HG03565 (cell line): ENCODE measurements around the gene CELA3A.
"Not testable (repeated sequence)": the region's sequence is repeated elsewhere in the genome, so short reads cannot be mapped to it uniquely, and the experiment has no call there.

Experiments used
- ATAC-seq: cut with Tn5 transposase; IDR thresholded peaks from one replicate; pipeline ENCODE4 v1.9.1; 2021; ENCODE audit warnings: mild to moderate bottlenecking, moderate library complexity; ENCODE audit not compliant: unreplicated experiment

Gene CELA3A

DNA sequence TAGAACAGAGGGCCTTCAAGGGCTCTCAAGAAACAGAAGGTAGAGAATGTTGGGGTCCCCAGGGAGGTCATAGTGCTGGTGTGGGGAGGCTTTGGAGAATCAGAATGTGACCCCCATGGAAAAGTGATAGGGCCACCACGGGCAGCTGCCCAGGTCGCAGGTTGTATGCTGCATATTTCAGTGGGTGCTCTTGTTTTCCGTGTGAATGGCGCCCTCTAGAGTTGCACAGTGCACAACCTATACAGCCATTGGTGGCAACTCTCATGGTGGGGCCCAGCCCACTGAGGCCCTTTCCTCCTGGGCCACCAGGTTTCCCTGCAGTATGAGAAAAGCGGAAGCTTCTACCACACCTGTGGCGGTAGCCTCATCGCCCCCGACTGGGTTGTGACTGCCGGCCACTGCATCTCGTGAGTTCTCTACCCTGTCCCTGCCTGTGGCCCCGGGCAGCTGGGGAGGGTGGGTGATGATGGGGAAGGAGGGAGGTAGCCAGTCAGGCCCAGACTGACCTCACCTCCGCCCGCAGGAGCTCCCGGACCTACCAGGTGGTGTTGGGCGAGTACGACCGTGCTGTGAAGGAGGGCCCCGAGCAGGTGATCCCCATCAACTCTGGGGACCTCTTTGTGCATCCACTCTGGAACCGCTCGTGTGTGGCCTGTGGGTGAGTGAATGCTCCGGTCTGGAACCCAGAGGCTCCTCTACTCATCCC is 20.8 kb upstream of the CELA3A start:
- not testable (repeated sequence) for ATAC-seq

DNA sequence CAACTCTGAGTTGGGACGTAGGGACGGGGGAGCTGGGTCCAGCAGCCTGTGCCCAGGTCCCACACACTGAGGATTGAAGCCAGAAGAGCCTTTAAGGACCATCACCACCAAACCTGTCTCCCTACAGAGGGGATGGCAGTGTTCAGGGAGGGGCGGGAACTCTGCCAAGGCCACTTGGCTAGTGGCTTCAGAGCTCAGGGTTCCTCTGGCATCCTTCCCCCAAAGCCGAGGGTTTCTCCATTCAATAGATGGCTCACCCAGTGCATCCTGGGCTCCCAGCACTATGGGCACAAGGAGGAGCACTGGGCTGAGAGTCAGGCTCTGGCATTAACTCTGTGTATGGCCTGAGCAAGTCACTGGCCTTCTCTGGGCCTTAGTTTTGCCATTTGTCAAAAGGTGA is 20.2 kb upstream of the CELA3A start:
- not testable (repeated sequence) for ATAC-seq

DNA sequence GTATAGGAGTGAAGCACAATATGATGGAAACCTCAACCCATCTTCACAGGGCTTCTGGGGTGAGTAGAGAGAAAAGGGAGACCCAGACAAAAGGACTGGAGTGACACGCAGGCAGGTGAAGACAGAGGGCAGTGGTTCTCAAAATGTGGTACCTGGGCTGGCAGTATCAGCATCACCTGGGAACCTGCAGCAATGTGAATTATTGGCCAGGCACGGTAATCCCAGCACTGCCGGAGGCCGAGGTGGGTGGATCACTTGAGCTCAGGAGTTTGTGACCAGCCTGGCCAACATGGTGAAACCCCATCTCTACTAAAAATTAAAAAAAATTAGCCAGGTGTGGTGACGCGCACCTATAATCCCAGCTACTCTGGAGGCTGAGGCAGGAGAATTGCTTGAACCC is 19.3 kb upstream of the CELA3A start:
- not testable (repeated sequence) for ATAC-seq

DNA sequence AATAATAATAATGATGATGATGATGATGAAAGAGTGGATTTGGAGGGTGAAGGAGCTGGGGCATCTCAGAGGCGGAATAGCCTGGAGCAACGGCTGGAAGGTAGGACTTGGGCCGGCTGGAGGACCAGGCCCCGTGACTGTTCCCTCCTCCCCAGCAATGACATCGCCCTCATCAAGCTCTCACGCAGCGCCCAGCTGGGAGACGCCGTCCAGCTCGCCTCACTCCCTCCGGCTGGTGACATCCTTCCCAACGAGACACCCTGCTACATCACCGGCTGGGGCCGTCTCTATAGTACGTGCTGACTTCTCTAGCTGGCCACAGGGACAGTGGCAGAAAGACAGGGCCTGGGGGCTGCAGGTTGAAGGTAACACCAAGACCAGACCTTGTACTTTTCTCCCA is 17.9 kb upstream of the CELA3A start:
- ATAC-seq: not testable (repeated sequence)

DNA sequence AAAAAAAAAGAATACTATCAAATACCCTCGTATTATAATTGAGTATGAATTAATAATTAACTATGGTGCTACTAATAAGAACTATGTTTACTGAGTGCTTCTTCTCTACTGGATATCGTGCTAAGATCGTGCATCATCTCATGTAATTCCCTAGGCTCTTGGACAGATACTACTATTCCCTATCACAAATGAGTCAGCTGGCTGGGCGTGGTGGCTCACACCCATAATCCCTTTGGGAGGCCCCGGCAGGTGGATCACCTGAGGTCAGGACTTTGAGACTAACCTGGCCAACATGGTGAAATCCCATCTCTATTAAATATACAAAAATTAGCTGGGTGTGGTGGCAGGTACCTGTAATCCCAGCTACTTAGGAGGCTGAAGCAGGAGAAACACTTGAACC is 15.6 kb upstream of the CELA3A start:
- ATAC-seq: not testable (repeated sequence)

DNA sequence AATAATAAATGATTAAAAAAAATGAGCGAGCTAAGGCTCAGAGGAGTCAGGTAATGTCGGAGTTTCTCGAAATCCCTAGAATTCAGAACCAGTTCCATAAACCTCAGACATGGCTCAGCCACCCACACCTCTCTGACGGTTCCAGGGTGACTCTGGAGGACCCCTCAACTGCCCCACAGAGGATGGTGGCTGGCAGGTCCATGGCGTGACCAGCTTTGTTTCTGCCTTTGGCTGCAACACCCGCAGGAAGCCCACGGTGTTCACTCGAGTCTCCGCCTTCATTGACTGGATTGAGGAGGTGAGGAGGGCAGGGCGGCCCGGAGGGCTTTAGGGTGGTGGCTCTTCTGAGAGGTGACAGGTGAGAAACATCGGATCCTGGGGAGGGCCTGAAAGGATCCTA is 15.1 kb upstream of the CELA3A start:
- not testable (repeated sequence) for ATAC-seq

DNA sequence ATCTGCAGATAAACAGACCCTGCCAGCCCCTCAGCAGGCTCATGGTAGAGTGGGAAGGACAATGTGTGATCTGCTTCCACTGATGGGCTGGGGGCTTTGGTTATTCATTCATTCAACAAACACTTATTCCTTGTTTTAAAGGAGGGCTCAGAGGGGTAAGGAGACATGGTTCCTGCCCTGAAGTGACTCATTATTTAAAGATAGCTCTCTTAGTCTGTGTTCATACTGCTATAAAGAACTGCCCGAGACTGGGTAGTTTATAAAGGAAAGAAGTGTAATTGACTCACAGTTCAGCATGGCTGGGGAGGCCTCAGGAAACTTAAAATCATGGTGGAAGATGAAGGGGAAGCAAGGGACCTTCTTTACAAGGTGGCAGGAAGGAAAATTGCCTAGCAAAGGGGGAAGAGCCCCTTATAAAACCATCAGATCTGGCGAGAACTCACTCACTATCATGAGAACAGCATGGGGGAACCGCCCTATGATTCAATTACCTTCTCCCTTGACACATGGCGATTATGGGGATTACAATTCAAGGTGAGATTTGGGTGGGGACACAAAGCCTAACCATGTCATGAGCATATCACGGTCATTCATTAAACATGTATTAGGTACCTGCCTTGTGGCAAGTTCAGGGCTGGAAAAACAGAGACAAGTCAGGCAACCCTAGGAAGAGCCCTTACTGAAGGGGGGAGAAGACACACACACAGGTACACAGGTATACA is 11.6 kb upstream of the CELA3A start:
- ATAC-seq: not testable (repeated sequence)

DNA sequence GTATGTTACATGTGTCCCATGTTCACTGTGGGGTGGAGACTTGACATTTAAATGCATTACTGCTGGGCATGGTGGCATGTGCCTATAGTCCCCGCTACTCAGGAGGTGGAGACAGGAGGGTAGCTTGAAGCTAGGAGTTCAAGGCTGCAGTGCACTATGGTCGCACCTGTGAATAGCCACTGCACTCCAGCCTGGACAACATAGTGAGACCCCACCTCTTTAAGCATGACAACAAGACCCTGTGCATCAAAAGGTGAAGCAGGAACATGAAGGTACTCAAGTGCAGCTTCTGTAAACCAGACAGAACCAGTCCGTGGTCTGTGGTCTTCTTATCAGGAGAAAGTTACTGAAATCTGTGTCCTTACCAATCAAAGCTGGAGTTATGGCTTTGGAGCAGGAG is 9.3 kb upstream of the CELA3A start:
- ATAC-seq: not testable (repeated sequence)

DNA sequence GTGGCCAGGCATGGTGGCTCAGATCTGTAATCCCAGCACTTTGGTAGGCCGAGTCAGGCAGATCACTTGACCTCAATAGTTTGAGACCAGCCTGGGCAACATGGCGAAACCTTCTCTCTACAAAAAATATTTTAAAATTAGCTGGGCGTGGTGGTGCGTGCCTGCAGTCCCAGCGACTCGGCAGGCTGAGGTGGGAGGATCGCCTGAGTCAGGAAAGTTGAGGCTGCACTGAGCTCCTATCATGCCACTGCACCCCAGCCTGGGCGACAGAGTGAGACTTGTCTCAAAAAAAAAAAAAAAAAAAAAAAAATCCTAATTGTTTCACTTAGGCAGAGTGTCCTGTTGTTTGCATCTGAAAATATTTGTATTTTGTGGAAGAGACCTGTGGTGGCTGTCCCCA is 6.7 kb upstream of the CELA3A start:
- ATAC-seq: not testable (repeated sequence)

DNA sequence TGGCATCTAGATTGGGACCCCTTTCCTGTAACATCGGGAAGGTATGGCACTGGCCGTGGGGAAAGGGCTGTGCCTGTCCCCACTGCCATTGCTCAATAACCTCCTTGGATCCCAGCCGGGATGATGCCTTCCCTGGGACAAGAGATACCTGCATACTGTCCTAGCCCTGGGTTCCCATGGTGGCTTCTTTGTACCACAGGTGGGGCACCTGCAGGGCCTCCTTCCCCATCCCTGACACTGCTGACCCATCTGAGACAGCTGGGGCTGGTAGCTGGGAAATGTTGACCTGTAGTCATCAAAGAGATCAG is 4.8 kb upstream of the CELA3A start:
- ATAC-seq: not testable (repeated sequence)

DNA sequence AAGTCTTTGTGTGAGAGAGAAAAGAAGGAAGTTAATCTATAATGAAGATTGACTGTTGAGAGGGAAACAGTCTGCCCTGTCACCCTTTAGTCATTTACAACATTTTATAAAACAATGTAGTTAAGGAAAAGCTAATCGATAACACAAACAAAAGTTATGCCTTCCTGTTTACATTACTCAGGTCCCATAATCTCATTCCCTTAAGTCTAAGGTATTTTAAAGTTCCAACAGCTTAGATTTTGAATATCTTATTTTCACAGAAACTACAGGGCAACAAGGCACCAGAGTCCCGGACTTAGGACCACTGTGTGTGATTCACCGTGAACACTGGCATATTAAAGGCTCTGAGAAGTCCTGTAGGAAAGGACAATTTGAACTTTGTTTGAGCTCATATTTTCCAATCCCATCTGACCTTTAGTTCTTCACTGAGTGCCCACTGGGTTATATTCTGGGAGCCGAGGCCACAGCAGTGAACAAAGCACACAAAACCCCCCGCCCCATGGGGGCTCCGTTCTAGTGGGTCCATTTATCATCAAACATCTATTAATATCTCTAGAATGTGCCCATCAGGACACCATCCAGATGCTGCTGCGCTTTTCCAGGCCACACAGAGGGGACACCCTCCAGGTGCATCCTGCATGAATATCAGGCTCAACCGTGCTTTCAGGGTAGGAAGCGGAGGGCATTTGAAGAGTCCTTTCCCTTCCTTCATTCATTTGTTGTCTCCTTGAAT is 3.4 kb upstream of the CELA3A start:
- ATAC-seq: not testable (repeated sequence)

DNA sequence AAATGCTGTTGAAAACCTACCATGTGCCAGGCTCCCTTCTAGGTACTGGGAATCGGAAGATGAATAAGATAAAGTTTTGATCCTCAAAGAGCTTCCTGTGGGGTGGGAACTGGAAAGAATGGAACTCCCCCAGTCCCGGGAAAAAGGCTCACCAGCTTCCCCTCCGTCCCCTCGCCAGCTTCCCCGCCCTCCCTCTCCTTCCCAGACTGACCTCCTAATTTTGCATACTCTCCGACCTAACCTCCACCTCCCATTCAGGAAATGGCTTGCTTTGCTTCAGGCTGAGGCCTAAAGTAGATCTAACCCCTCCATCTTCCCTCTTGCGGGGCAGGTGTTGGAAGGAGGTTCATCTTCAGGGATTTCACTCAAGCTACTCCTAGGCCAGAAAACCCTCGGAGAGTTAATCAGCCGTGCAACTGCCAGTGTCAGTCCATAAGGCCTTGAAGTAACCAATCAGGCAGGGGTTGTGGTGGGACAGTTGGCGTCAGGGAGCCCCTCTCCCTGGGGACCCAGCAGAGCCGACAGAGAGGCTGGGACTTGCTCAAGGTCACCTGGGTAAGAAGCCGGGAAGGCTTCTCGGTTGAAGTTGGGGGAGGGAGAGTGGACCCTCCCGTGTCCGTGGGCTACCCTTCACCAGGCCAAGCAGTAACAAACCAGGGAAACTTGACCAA is 2.7 kb upstream of the CELA3A start:
- ATAC-seq: not testable (repeated sequence)

DNA sequence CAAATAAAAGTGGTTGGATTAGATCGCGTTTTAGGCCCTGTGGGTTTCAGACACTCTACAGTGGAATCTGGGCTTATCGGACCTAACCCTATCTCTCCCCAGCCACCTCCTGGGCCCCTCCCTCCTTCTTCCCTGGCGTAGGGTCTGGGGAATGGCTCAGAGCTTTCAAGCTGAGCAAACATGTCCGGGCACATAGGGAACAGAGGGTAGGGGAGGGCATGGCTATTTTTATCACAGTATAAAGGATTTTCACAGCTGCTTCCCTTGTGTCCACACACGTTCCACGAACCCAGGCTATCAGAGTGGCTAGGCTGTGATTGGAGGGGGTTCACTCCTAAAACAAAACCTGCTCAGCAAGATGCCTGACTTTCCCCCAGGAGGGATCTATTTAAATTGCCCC is 1.8 kb upstream of the CELA3A start:
- ATAC-seq: not testable (repeated sequence)

DNA sequence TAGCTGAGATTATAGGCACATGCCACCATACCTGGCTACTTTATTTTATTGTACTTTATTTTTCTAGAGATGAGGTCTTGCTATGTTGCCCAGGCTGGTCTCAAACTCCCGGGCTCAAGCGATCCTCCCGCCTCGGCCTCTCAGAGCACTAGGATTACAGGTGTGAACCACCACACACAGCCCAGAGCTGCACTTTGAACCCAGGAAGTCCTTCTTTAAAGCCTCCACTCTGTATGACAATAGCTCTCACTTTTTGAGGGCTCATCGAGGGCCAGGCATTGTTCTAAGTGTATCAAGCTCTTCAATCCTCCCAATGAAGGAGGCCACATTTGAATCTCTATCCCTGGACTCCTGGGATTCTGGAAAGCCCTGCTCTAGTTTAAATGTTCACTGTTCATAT is 1.0 kb downstream of the CELA3A start:
- not testable (repeated sequence) for ATAC-seq

DNA sequence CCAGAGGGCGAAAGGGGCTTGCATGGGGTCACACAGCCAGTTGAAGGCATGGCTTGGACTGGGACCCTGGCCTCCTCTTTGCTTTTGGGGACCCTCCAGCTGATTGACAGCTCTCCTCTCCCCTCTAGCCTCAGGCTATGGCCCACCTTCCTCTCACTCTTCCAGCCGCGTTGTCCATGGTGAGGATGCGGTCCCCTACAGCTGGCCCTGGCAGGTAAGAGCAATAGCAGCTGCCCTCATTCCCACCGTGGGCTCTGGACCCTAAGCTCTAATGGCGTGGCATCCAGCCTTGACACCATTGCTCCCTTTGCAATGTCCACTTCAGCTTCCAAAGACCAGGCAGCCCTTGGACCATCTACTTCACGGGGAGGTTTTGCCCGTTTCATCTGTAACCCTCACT is 1.4 kb downstream of the CELA3A start:
- not testable (repeated sequence) for ATAC-seq

DNA sequence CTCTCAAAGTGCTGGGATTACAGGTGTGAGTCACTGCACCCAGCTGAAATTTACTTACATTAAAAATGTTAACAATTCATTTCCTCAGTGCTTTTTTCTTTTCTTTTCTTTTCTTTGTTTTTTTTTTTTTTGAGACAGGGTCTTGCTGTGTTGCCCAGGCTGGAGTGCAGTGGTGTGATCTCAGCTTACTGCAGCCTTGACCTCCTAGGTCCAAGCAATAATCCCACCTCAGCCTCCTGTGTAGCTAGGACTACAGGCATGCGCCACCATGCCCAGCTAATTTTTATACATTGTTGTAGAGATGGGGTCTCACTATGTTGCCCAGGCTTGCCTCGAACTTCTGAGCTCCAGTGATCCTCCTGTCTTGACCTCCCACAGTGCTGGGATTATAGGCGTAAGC is 2.5 kb downstream of the CELA3A start:
- ATAC-seq: not testable (repeated sequence)

DNA sequence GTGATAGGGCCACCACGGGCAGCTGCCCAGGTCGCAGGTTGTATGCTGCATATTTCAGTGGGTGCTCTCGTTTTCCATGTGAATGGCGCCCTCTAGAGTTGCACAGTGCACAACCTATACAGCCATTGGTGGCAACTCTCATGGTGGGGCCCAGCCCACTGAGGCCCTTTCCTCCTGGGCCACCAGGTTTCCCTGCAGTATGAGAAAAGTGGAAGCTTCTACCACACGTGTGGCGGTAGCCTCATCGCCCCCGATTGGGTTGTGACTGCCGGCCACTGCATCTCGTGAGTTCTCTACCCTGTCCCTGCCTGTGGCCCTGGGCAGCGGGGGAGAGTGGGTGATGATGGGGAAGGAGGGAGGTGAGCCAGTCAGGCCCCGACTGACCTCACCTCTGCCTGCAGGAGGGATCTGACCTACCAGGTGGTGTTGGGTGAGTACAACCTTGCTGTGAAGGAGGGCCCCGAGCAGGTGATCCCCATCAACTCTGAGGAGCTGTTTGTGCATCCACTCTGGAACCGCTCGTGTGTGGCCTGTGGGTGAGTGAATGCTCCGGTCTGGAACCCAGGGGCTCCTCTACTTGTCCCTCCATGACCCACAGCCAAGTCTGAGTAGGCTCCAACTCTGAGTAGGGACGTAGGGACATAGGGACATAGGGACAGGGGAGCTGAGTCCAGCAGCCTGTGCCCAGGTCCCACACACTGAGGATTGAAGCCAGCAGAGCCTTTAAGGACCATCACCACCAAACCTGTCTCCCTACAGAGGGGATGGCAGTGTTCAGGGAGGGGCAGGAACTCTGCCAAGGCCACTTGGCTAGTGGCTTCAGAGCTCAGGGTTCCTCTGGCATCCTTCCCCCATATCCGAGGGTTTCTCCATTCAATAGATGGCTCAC is 4.0 kb downstream of the CELA3A start:
- not testable (repeated sequence) for ATAC-seq

DNA sequence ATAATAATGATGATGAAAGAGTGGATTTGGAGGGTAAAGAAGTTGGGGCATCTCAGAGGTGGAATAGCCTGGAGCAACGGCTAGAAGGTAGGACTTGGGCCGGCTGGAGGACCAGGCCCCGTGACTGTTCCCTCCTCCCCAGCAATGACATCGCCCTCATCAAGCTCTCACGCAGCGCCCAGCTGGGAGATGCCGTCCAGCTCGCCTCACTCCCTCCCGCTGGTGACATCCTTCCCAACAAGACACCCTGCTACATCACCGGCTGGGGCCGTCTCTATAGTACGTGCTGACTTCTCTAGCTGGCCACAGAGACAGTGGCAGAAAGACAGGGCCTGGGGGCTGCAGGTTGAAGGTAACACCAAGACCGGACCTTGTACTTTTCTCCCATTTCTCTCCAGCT is 5.3 kb downstream of the CELA3A start:
- not testable (repeated sequence) for ATAC-seq

DNA sequence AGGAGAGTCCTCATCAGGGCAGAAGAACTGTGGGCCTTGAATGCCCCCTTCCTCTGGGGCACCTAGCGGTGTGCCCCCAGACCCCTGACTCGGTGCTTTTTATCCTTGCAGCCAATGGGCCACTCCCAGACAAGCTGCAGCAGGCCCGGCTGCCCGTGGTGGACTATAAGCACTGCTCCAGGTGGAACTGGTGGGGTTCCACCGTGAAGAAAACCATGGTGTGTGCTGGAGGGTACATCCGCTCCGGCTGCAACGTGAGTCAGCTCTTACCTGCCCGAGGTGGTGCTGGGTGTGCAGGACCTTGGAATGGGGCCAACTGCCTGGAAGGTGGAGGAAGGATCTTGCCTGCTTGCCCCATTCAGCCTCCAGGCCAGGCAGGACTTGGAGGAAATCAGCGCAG is 5.8 kb downstream of the CELA3A start:
- ATAC-seq: not testable (repeated sequence)

DNA sequence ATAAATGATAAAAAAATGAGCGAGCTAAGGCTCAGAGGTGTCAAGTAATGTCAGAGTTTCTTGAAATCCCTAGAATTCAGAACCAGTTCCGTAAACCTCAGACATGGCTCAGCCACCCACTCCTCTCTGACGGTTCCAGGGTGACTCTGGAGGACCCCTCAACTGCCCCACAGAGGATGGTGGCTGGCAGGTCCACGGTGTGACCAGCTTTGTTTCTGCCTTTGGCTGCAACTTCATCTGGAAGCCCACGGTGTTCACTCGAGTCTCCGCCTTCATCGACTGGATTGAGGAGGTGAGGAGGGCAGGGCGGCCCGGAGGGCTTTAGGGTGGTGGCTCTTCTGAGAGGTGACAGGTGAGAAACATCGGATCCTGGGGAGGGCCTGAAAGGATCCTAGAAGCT is 8.1 kb downstream of the CELA3A start:
- not testable (repeated sequence) for ATAC-seq
